Measurements from ENCODE around the gene PREX1. TPM values are rescaled to one million over a fixed set of nuclear protein-coding genes. Genes with fewer than 3 reads are reported as not detected.

Gene PREX1
- total RNA-seq, 4 donors from 2014 or later = 7.5 to 10.9 (median 9.1) TPM

GRCh38 chr20:48722002-48722731, 105.6 kb downstream of the PREX1 start:
- in situ Hi-C loops (cut with MboI; ENCODE audit: low sequenced_read_pairs in 4 of 4) (no loop called here), intact Hi-C loops (cut with DNase I; ENCODE audit: low total_unique reads) (no loop called here)
- no peak for ATAC-seq
- peak overlapping the region; percentile 41 to 81 (median 78) for H3K27ac ChIP-seq
- H3K9me3 ChIP-seq = no peaks in the 10 kb centered on the region
- H3K4me3 ChIP-seq = no peak overlapping the region
- TF ChIP-seq POLR2A (IDR thresholded peaks at IDR 0.05) (no peak), CTCF (IDR thresholded peaks at IDR 0.05 in 4 of 5, conservative IDR thresholded peaks at IDR 0.05 in 1 of 5) (no peak)
- H3K36me3 ChIP-seq = no peaks in the 10 kb centered on the region
- H3K4me1 ChIP-seq = peaks cover 13 to 30% of the 10 kb centered on the region in 2 donors
- no peak for DNase-seq
- H3K27me3 ChIP-seq = no peaks in the 10 kb centered on the region

- Histone ChIP-seq H3K4me3 (no peak overlapping the region), H3K36me3 (no peaks in the 10 kb centered on the region), H3K9me3 (no peaks in the 10 kb centered on the region), H3K27me3 (no peaks in the 10 kb centered on the region), H3K4me1 (peaks cover 13 to 30% of the 10 kb centered on the region in 2 donors), H3K27ac (peak overlapping the region in 3 of 4 donors; percentile 77 to 81 (median 78))
- ATAC-seq = no peak
- TF ChIP-seq CTCF (IDR thresholded peaks at IDR 0.05 in 4 of 5, conservative IDR thresholded peaks at IDR 0.05 in 1 of 5) = no peak
- no peak for TF ChIP-seq POLR2A (IDR thresholded peaks at IDR 0.05)
- no peak for DNase-seq
- intact Hi-C loops (cut with DNase I; ENCODE audit: low total_unique reads) (no loop called here), in situ Hi-C loops (cut with MboI; ENCODE audit: low sequenced_read_pairs in 4 of 4) (no loop called here)
These were observed 106.3 kb downstream of the PREX1 start for GRCh38 chr20:48721324-48722001.

- Histone ChIP-seq H3K27ac (no peak overlapping the region), H3K4me1 (peaks cover 13 to 30% of the 10 kb centered on the region in 2 donors), H3K9me3 (no peaks in the 10 kb centered on the region), H3K36me3 (no peaks in the 10 kb centered on the region), H3K4me3 (no peak overlapping the region), H3K27me3 (no peaks in the 10 kb centered on the region)
- TF ChIP-seq CTCF (IDR thresholded peaks at IDR 0.05 in 4 of 5, conservative IDR thresholded peaks at IDR 0.05 in 1 of 5) = no peak
- no peak for DNase-seq
- ATAC-seq = peak in 1 of 2 donors; percentile 40
- intact Hi-C loops (cut with DNase I; ENCODE audit: low total_unique reads) = no loop called here
- in situ Hi-C loops (cut with MboI; ENCODE audit: low sequenced_read_pairs in 4 of 4) = no loop called here
These were observed 107.4 kb downstream of the PREX1 start for GRCh38 chr20:48720256-48720985.

GRCh38 chr20:48719598-48720255, 108.1 kb downstream of the PREX1 start:
- peaks cover 13 to 29% of the 10 kb centered on the region in 2 donors for H3K4me1 ChIP-seq
- no peaks in the 10 kb centered on the region for H3K36me3 ChIP-seq
- no peak for TF ChIP-seq CTCF (IDR thresholded peaks at IDR 0.05 in 4 of 5, conservative IDR thresholded peaks at IDR 0.05 in 1 of 5)
- no peak for TF ChIP-seq POLR2A (IDR thresholded peaks at IDR 0.05)
- H3K4me3 ChIP-seq = no peak overlapping the region
- no peak overlapping the region for H3K27ac ChIP-seq
- intact Hi-C loops (cut with DNase I; ENCODE audit: low total_unique reads) (no loop called here), in situ Hi-C loops (cut with MboI; ENCODE audit: low sequenced_read_pairs in 4 of 4) (no loop called here)
- DNase-seq (no peak), ATAC-seq (no peak)
- no peaks in the 10 kb centered on the region for H3K27me3 ChIP-seq
- no peaks in the 10 kb centered on the region for H3K9me3 ChIP-seq

Measured in gastrocnemius medialis (tissue), 4 donors.